HUES48 (cell line): Measurements from ENCODE around the gene ZNF800.

Experiments
- H3K27ac ChIP-seq: one replicate; pipeline ENCODE4 v1.7.0; 2013; ENCODE audit warnings: low read depth, low read length, inconsistent platforms
- H3K27me3 ChIP-seq: 2 replicates; pipeline ENCODE4 v1.6.1; 2013; ENCODE audit warnings: mild to moderate bottlenecking, low read length; ENCODE audit not compliant: control insufficient read depth, insufficient read depth
- H3K36me3 ChIP-seq: 2 replicates; pipeline ENCODE4 v1.6.1; 2013; ENCODE audit warnings: low read length; ENCODE audit not compliant: control insufficient read depth, insufficient read depth
- H3K4me1 ChIP-seq: 2 replicates; pipeline ENCODE4 v1.6.1; 2013; ENCODE audit warnings: mild to moderate bottlenecking, low read length; ENCODE audit not compliant: control insufficient read depth, insufficient read depth
- H3K4me3 ChIP-seq: 2 replicates; pipeline ENCODE4 v1.5.1; 2013; ENCODE audit warnings: mild to moderate bottlenecking, low read depth, low read length
- H3K9ac ChIP-seq: 2 replicates; pipeline ENCODE4 v1.6.1; 2013; ENCODE audit warnings: mild to moderate bottlenecking, low read depth, low read length, moderate library complexity
- H3K9me3 ChIP-seq: 2 replicates; pipeline ENCODE4 v1.6.1; 2013; ENCODE audit warnings: low read length; ENCODE audit not compliant: control insufficient read depth, insufficient read depth

ZNF800 gene

GRCh38 chr7:127375631-127376030 lies 16.9 kb downstream of the ZNF800 start:
- no peak overlapping the region for H3K27ac ChIP-seq
- no peak overlapping the region for H3K4me3 ChIP-seq
- no peaks in the 10 kb centered on the region for H3K27me3 ChIP-seq
- no peak overlapping the region for H3K9ac ChIP-seq
- peaks cover 9% of the 10 kb centered on the region; the same call in 1 of the 2 replicates for H3K36me3 ChIP-seq
- H3K4me1 ChIP-seq: no peaks in the 10 kb centered on the region
- no peaks in the 10 kb centered on the region for H3K9me3 ChIP-seq

GRCh38 chr7:127367679-127368078 lies 24.8 kb downstream of the ZNF800 start:
- Histone ChIP-seq H3K27ac (no peak overlapping the region), H3K9me3 (no peaks in the 10 kb centered on the region), H3K36me3 (peaks cover 3% of the 10 kb centered on the region; the same call in 1 of the 2 replicates), H3K4me1 (no peaks in the 10 kb centered on the region), H3K9ac (no peak overlapping the region), H3K27me3 (no peaks in the 10 kb centered on the region), H3K4me3 (no peak overlapping the region)

- Histone ChIP-seq H3K36me3 (peaks cover 3% of the 10 kb centered on the region; the same call in 1 of the 2 replicates), H3K4me1 (no peaks in the 10 kb centered on the region), H3K9ac (no peak overlapping the region), H3K27ac (no peak overlapping the region), H3K9me3 (no peaks in the 10 kb centered on the region), H3K4me3 (no peak overlapping the region), H3K27me3 (no peaks in the 10 kb centered on the region)
Measured at GRCh38 chr7:127366680-127367079, 25.8 kb downstream of the ZNF800 start.

- Histone ChIP-seq H3K9ac (no peak overlapping the region), H3K4me1 (no peaks in the 10 kb centered on the region), H3K27me3 (no peaks in the 10 kb centered on the region), H3K9me3 (no peaks in the 10 kb centered on the region), H3K27ac (no peak overlapping the region), H3K4me3 (no peak overlapping the region), H3K36me3 (no peaks in the 10 kb centered on the region)
Measured at GRCh38 chr7:127365957-127366315, 26.6 kb downstream of the ZNF800 start.

- Histone ChIP-seq H3K36me3 (no peaks in the 10 kb centered on the region), H3K9ac (no peak overlapping the region), H3K4me3 (no peak overlapping the region), H3K27ac (no peak overlapping the region), H3K9me3 (no peaks in the 10 kb centered on the region), H3K4me1 (no peaks in the 10 kb centered on the region), H3K27me3 (no peaks in the 10 kb centered on the region)
Measured at GRCh38 chr7:127365164-127365956, 27.1 kb downstream of the ZNF800 start.

GRCh38 chr7:127362364-127363027 lies 30.0 kb downstream of the ZNF800 start:
- H3K36me3 ChIP-seq: no peaks in the 10 kb centered on the region
- no peak overlapping the region for H3K4me3 ChIP-seq
- H3K27me3 ChIP-seq: no peaks in the 10 kb centered on the region
- H3K4me1 ChIP-seq: peaks cover 9% of the 10 kb centered on the region; the same call in 1 of the 2 replicates
- no peaks in the 10 kb centered on the region for H3K9me3 ChIP-seq
- H3K27ac ChIP-seq: no peak overlapping the region
- H3K9ac ChIP-seq: no peak overlapping the region

- Histone ChIP-seq H3K9ac (no peak overlapping the region), H3K27me3 (no peaks in the 10 kb centered on the region), H3K9me3 (no peaks in the 10 kb centered on the region), H3K4me3 (no peak overlapping the region), H3K27ac (no peak overlapping the region), H3K4me1 (peaks cover 9% of the 10 kb centered on the region; the same call in 1 of the 2 replicates), H3K36me3 (no peaks in the 10 kb centered on the region)
Measured at GRCh38 chr7:127361736-127362135, 30.8 kb downstream of the ZNF800 start.

- Histone ChIP-seq H3K36me3 (no peaks in the 10 kb centered on the region), H3K9ac (no peak overlapping the region), H3K9me3 (no peaks in the 10 kb centered on the region), H3K4me3 (no peak overlapping the region), H3K27me3 (no peaks in the 10 kb centered on the region), H3K4me1 (peaks cover 9% of the 10 kb centered on the region; the same call in 1 of the 2 replicates), H3K27ac (no peak overlapping the region)
Measured at GRCh38 chr7:127359011-127359410, 33.5 kb downstream of the ZNF800 start.

GRCh38 chr7:127353897-127354296 lies 38.6 kb downstream of the ZNF800 start:
- no peaks in the 10 kb centered on the region for H3K36me3 ChIP-seq
- peaks cover 2% of the 10 kb centered on the region for H3K27me3 ChIP-seq

GRCh38 chr7:127350586-127350985 lies 41.9 kb downstream of the ZNF800 start:
- no peaks in the 10 kb centered on the region for H3K4me1 ChIP-seq
- no peak overlapping the region for H3K4me3 ChIP-seq
- H3K9me3 ChIP-seq: no peaks in the 10 kb centered on the region
- H3K36me3 ChIP-seq: no peaks in the 10 kb centered on the region
- H3K9ac ChIP-seq: no peak overlapping the region
- H3K27ac ChIP-seq: no peak overlapping the region
- peaks cover 33% of the 10 kb centered on the region for H3K27me3 ChIP-seq

More at GRCh38 chr7:127353897-127354296, 38.6 kb downstream of the ZNF800 start:
- Histone ChIP-seq H3K9ac (no peak overlapping the region), H3K4me3 (no peak overlapping the region), H3K4me1 (peaks cover 5% of the 10 kb centered on the region; the same call in 1 of the 2 replicates), H3K9me3 (no peaks in the 10 kb centered on the region), H3K27ac (no peak overlapping the region)

- Histone ChIP-seq H3K27ac (no peak overlapping the region), H3K9me3 (no peaks in the 10 kb centered on the region), H3K36me3 (no peaks in the 10 kb centered on the region), H3K4me1 (no peaks in the 10 kb centered on the region), H3K9ac (no peak overlapping the region), H3K27me3 (peaks cover 38% of the 10 kb centered on the region), H3K4me3 (no peak overlapping the region)
Measured at GRCh38 chr7:127349881-127350280, 42.6 kb downstream of the ZNF800 start.
